IMR-90 (cell line): ENCODE results near the gene OSBPL8. TPM values are rescaled to one million over a fixed set of nuclear protein-coding genes. Genes with fewer than 3 reads are reported as not detected.

Experiments used
- ATAC-seq: fragments of 200-7000 bp; cut with Tn5 transposase; 2 replicates; pipeline ENCODE4 v1.9.1; 2020; ENCODE audit warnings: low read depth, mild to moderate bottlenecking, moderate library complexity
- BruUV-seq: library from RNA; stranded (reverse); fragments of 400-500 nt; replicated peaks from 2 replicates; lab custom pipeline; 2021; lab: Mats Ljungman, UMichigan
- CTCF ChIA-PET: fragments of 300-600 bp; formaldehyde crosslinking; extraction: SDS; loops from one replicate; lab custom pipeline; 2021; ENCODE audit warnings: antibody characterized with exemption; lab: Yijun Ruan, JAX
- POLR2A ChIA-PET: fragments of 300-600 bp; sonication (Branson Sonifier 250); formaldehyde crosslinking; loops from one replicate; lab custom pipeline; 2022; ENCODE audit warnings: antibody characterized with exemption; ENCODE audit not compliant: unreplicated experiment; lab: Charles Lee
- DNase-seq: peaks from one replicate; pipeline ENCODE4 v3.0.0; 2013
- H2AFZ ChIP-seq: replicated peaks from 2 replicates; pipeline ENCODE3; 2013; ENCODE audit warnings: low read length, mild to moderate bottlenecking; ENCODE audit not compliant: poor library complexity
- H2AK5ac ChIP-seq: 2 replicates; pipeline ENCODE4 v1.6.1; 2013; ENCODE audit warnings: low read depth, low read length, inconsistent platforms
- H2AK9ac ChIP-seq: replicated peaks from 2 replicates; pipeline ENCODE3; 2013; ENCODE audit warnings: mild to moderate bottlenecking, low read depth, low read length, moderate library complexity; ENCODE audit not compliant: poor library complexity
- H2BK120ac ChIP-seq: 2 replicates; pipeline ENCODE4 v1.6.1; 2013; ENCODE audit warnings: low read depth, low read length, inconsistent platforms
- H2BK15ac ChIP-seq: 3 replicates; pipeline ENCODE4 v1.6.1; 2013; ENCODE audit warnings: low read depth, low read length, inconsistent platforms
- H2BK20ac ChIP-seq: 2 replicates; pipeline ENCODE4 v1.6.1; 2013; ENCODE audit warnings: low read depth, mild to moderate bottlenecking, inconsistent platforms, low read length, moderate library complexity
- H2BK5ac ChIP-seq: 2 replicates; pipeline ENCODE4 v1.6.1; 2013; ENCODE audit warnings: mild to moderate bottlenecking, low read depth, low read length, inconsistent platforms; ENCODE audit not compliant: poor library complexity, severe bottlenecking
- H3K14ac ChIP-seq: replicated peaks from 2 replicates; pipeline ENCODE4 v1.6.1; 2013; ENCODE audit warnings: low read depth, low read length, inconsistent platforms
- H3K18ac ChIP-seq: 2 replicates; pipeline ENCODE4 v1.6.1; 2013; ENCODE audit warnings: low read depth, low read length, control low read depth
- H3K23ac ChIP-seq: 2 replicates; pipeline ENCODE4 v1.6.1; 2013; ENCODE audit warnings: low read depth, low read length, inconsistent platforms
- H3K27ac ChIP-seq: 2 replicates; pipeline ENCODE4 v1.5.1; 2013; ENCODE audit warnings: mild to moderate bottlenecking, control low read depth, low read length; ENCODE audit not compliant: insufficient read depth
- H3K27me3 ChIP-seq: 2 replicates; pipeline ENCODE4 v1.6.1; 2013; ENCODE audit warnings: low read length; ENCODE audit not compliant: control insufficient read depth, insufficient read depth
- H3K36me3 ChIP-seq: 2 replicates; pipeline ENCODE4 v1.6.1; 2013; ENCODE audit warnings: low read length, mixed read lengths; ENCODE audit not compliant: control insufficient read depth, insufficient read depth
- H3K4ac ChIP-seq: 2 replicates; pipeline ENCODE4 v1.6.1; 2013; ENCODE audit warnings: low read depth, low read length, inconsistent platforms
- H3K4me1 ChIP-seq: 2 replicates; pipeline ENCODE4 v1.6.1; 2013; ENCODE audit warnings: low read length, mixed read lengths; ENCODE audit not compliant: control insufficient read depth, insufficient read depth
- H3K4me2 ChIP-seq: 2 replicates; pipeline ENCODE4 v1.6.1; 2013; ENCODE audit warnings: low read depth, mild to moderate bottlenecking, control low read depth, low read length, moderate library complexity
- H3K4me3 ChIP-seq: 2 replicates; pipeline ENCODE4 v1.5.1; 2013; ENCODE audit warnings: low read depth, mild to moderate bottlenecking, control low read depth, low read length, moderate library complexity; ENCODE audit not compliant: insufficient read depth
- H3K56ac ChIP-seq: 2 replicates; pipeline ENCODE4 v1.6.1; 2013; ENCODE audit warnings: low read length, inconsistent platforms; ENCODE audit not compliant: insufficient read depth; ENCODE audit errors: extremely low read depth
- H3K79me1 ChIP-seq, 2 experiments: 2 replicates each; pipeline ENCODE4 v1.6.1; 2013; ENCODE audit warnings: low read length in 2 of 2, inconsistent platforms in 1 of 2, low read depth in 1 of 2
- H3K9ac ChIP-seq: 2 replicates; pipeline ENCODE4 v1.6.1; 2013; ENCODE audit warnings: low read depth, low read length, control low read depth
- H3K9me1 ChIP-seq: 2 replicates; pipeline ENCODE4 v1.6.1; 2013; ENCODE audit warnings: low read length, inconsistent platforms; ENCODE audit not compliant: insufficient read depth
- H3K9me3 ChIP-seq: 2 replicates; pipeline ENCODE4 v1.6.1; 2013; ENCODE audit warnings: low read length; ENCODE audit not compliant: control insufficient read depth, insufficient read depth
- H4K20me1 ChIP-seq: 2 replicates; pipeline ENCODE4 v1.6.1; 2013; ENCODE audit warnings: low read length, inconsistent platforms; ENCODE audit not compliant: insufficient read depth
- H4K5ac ChIP-seq: 2 replicates; pipeline ENCODE4 v1.6.1; 2013; ENCODE audit warnings: mild to moderate bottlenecking, low read depth, low read length, control low read depth
- H4K8ac ChIP-seq, 2 experiments: 2 replicates each; pipeline ENCODE4 v1.6.1; 2013; ENCODE audit warnings: low read depth in 2 of 2, low read length in 2 of 2, control low read depth in 1 of 2, inconsistent platforms in 1 of 2
- H4K91ac ChIP-seq: 2 replicates; pipeline ENCODE4 v1.6.1; 2013; ENCODE audit warnings: low read depth, low read length, inconsistent platforms; ENCODE audit not compliant: insufficient read depth
- BHLHE40 ChIP-seq: fragments of 150-350 bp; IDR thresholded peaks from 2 replicates; pipeline ENCODE4 v1.6.1; 2016; ENCODE audit warnings: mild to moderate bottlenecking, low read depth, low read length
- CHD1 ChIP-seq: IDR thresholded peaks from 2 replicates; pipeline ENCODE4 v1.6.1; 2012; ENCODE audit warnings: low read depth, low read length, improper control_type of control experiment
- CTCF ChIP-seq: conservative IDR thresholded peaks from 2 replicates; pipeline ENCODE4 v1.5.1; 2012; ENCODE audit warnings: mild to moderate bottlenecking, low read depth, low read length, improper control_type of control experiment
- MAFK ChIP-seq: IDR thresholded peaks from 2 replicates; pipeline ENCODE4 v1.6.1; 2012; ENCODE audit warnings: low read depth, low read length, improper control_type of control experiment
- MAZ ChIP-seq: IDR thresholded peaks from 2 replicates; pipeline ENCODE4 v1.6.1; 2012; ENCODE audit warnings: low read depth, mild to moderate bottlenecking, low read length, improper control_type of control experiment, moderate library complexity, borderline replicate concordance
- MXI1 ChIP-seq: IDR thresholded peaks from 2 replicates; pipeline ENCODE4 v1.6.1; 2012; ENCODE audit warnings: low read depth, mild to moderate bottlenecking, low read length, moderate library complexity, borderline replicate concordance
- POLR2A ChIP-seq: IDR thresholded peaks from 2 replicates; pipeline ENCODE4 v1.6.1; 2012; ENCODE audit warnings: mild to moderate bottlenecking, low read depth, low read length
- RAD21 ChIP-seq: IDR thresholded peaks from 2 replicates; pipeline ENCODE4 v1.6.1; 2012; ENCODE audit warnings: low read length, improper control_type of control experiment
- RCOR1 ChIP-seq: IDR thresholded peaks from 2 replicates; pipeline ENCODE4 v1.6.1; 2012; ENCODE audit warnings: mild to moderate bottlenecking, low read length, improper control_type of control experiment; ENCODE audit not compliant: insufficient replicate concordance
- RFX5 ChIP-seq: IDR thresholded peaks from 2 replicates; pipeline ENCODE4 v1.8.0; 2012; ENCODE audit warnings: low read depth, mild to moderate bottlenecking, low read length, moderate library complexity
- SMC3 ChIP-seq: fragments of 150-350 bp; IDR thresholded peaks from 2 replicates; pipeline ENCODE4 v1.6.1; 2016; ENCODE audit warnings: low read depth, mild to moderate bottlenecking, antibody characterized with exemption, low read length, moderate library complexity
- WGBS, 2 experiments: methylation state at CpG; one replicate each; pipeline versions ENCODE4 v1.1.5 to v1.1.7; 2013; ENCODE audit warnings: missing lambda C conversion rate in 2 of 2; ENCODE audit not compliant: insufficient read length in 1 of 2; ENCODE audit errors: extremely low coverage in 2 of 2; 5-methylcytosine and 5-hydroxymethylcytosine counted together
- dilution Hi-C: fragments of 300-500 bp; cut with HindIII; formaldehyde crosslinking; loops from one replicate; pipeline ENCODE4 v1.14.3; 2018; ENCODE audit warnings: low sequenced_read_pairs; ENCODE audit not compliant: unreplicated experiment
- in situ Hi-C: fragments of 300-500 bp; cut with MboI; formaldehyde crosslinking; loops from 3 replicates; pipeline ENCODE4 v1.14.3; 2019; ENCODE audit warnings: low sequenced_read_pairs, inconsistent platforms, mixed read lengths
- intact Hi-C: fragments of 100-400 bp; cut with micrococcal nuclease; formaldehyde crosslinking; loops from 2 replicates; pipeline ENCODE4 v1.10.0; 2022
- polyA plus RNA-seq, 3 experiments: library from polyadenylated mRNA; depleted of rRNA; stranded (reverse); fragments of >200 nt; gene quantifications; 2 replicates each; pipeline ENCODE4 v1.2.3, GENCODE V29; 2012; ENCODE audit warnings: low replicate concordance in 1 of 3
- total RNA-seq: library from RNA; depleted of rRNA; stranded (reverse); fragments of >200 nt; gene quantifications from 2 replicates; pipeline ENCODE4 v1.2.3, GENCODE V29; 2012
- TF ChIP-seq, protein P1 (sequence below): fragments of 150-350 bp; IDR thresholded peaks from 2 replicates; pipeline ENCODE4 v1.6.1; 2016; ENCODE audit warnings: low read depth, mild to moderate bottlenecking, low read length, moderate library complexity, borderline replicate concordance
- TF ChIP-seq, protein P2 (sequence below): fragments of 150-350 bp; IDR thresholded peaks from 2 replicates; pipeline ENCODE4 v1.6.1; 2017; ENCODE audit warnings: mild to moderate bottlenecking, antibody characterized with exemption, low read length, low read depth

OSBPL8 gene
- total and polyA plus RNA-seq, 2 of the 4 experiments (the other 2 are of a cell fraction), result 17.8 to 24.2 TPM

DNA sequence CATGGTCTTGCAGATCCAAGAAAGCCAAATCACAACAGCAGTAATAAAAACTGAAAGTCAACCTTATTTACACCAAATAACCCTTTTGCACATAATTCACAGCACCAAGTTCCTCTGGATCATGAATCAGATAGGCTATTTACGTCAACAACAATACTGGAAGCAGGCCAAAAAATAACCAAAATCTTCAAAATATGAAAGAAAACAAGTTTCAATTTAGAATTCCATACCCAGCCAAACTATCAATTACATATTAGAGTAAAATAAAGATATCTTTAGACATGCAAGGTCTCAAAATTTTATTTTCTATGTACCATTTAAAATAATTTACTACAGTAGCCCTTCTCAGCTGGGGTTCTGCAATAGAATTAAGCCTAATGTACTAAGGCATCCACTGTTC lies 134.6 kb downstream of the OSBPL8 start:
- Histone ChIP-seq H3K4me3 (no peak overlapping the region), H2BK120ac (no peak overlapping the region), H3K4ac (no peak overlapping the region), H4K91ac (no peak overlapping the region), H3K9me3 (peaks cover 5% of the 10 kb centered on the region; the same call in 1 of the 2 replicates), H4K8ac (no peak overlapping the region), H3K4me2 (no peak overlapping the region), H2AFZ (no peak overlapping the region), H2BK20ac (no peak overlapping the region), H3K27ac (no peak overlapping the region), H3K36me3 (no peaks in the 10 kb centered on the region), H2AK5ac (no peak overlapping the region), H3K79me1 (peaks cover 12 to 28% of the 10 kb centered on the region in 2 experiments), H3K9me1 (no peaks in the 10 kb centered on the region), H2BK5ac (no peak overlapping the region), H4K20me1 (no peaks in the 10 kb centered on the region; the same call in 1 of the 2 replicates), H3K23ac (no peak overlapping the region), H3K4me1 (no peaks in the 10 kb centered on the region; the same call in 1 of the 2 replicates), H3K9ac (no peak overlapping the region), H2BK15ac (no peak overlapping the region), H3K14ac (no peak overlapping the region), H3K27me3 (no peaks in the 10 kb centered on the region), H4K5ac (no peak overlapping the region), H3K18ac (no peak overlapping the region), H2AK9ac (no peak overlapping the region), H3K56ac (no peak overlapping the region)
- in situ Hi-C loops (no loop called here), intact Hi-C loops (no loop called here), dilution Hi-C loops (no loop called here)
- no CpG with 5 or more reads among the region's 1 CpG for WGBS, 2 experiments
- ChIA-PET POLR2A (no interaction called here), CTCF (no interaction called here)
- no peak for TF ChIP-seq RFX5
- no peak for TF ChIP-seq MAZ
- no peak for TF ChIP-seq BHLHE40
- no peak for TF ChIP-seq CTCF
- TF ChIP-seq SMC3, result no peak
- no peak for TF ChIP-seq RCOR1
- no peak for TF ChIP-seq CHD1
- no peak for TF ChIP-seq POLR2A
- TF ChIP-seq RAD21, result no peak
- TF ChIP-seq MXI1, result no peak
- no peak for TF ChIP-seq MAFK
- TF ChIP-seq, protein P1, sequence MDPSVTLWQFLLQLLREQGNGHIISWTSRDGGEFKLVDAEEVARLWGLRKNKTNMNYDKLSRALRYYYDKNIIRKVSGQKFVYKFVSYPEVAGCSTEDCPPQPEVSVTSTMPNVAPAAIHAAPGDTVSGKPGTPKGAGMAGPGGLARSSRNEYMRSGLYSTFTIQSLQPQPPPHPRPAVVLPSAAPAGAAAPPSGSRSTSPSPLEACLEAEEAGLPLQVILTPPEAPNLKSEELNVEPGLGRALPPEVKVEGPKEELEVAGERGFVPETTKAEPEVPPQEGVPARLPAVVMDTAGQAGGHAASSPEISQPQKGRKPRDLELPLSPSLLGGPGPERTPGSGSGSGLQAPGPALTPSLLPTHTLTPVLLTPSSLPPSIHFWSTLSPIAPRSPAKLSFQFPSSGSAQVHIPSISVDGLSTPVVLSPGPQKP, result no peak
- TF ChIP-seq, protein P2, sequence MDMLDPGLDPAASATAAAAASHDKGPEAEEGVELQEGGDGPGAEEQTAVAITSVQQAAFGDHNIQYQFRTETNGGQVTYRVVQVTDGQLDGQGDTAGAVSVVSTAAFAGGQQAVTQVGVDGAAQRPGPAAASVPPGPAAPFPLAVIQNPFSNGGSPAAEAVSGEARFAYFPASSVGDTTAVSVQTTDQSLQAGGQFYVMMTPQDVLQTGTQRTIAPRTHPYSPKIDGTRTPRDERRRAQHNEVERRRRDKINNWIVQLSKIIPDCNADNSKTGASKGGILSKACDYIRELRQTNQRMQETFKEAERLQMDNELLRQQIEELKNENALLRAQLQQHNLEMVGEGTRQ, result no peak
- no peak for ATAC-seq
- BruUV-seq, result no TSS peak
- no peak for DNase-seq
